Ishikawa (cell line): ENCODE measurements around the gene TWNK.

ENCODE experiments used
- CEBPB ChIP-seq: IDR thresholded peaks from 2 replicates; pipeline ENCODE4 v1.6.1; 2012
- CREB1 ChIP-seq: IDR thresholded peaks from 2 replicates; pipeline ENCODE4 v1.6.1; 2012; ENCODE audit warnings: low read depth
- EGR1 ChIP-seq: IDR thresholded peaks from 2 replicates; pipeline ENCODE4 v1.6.1; 2012
- EP300 ChIP-seq: IDR thresholded peaks from 2 replicates; pipeline ENCODE4 v1.6.1; 2012; ENCODE audit warnings: borderline replicate concordance
- FOXM1 ChIP-seq: IDR thresholded peaks from 2 replicates; pipeline ENCODE4 v1.6.1; 2012; ENCODE audit warnings: low read depth, borderline replicate concordance
- MAX ChIP-seq: IDR thresholded peaks from 2 replicates; pipeline ENCODE4 v1.6.1; 2012
- RAD21 ChIP-seq: IDR thresholded peaks from 2 replicates; pipeline ENCODE4 v1.6.1; 2012; ENCODE audit warnings: low read depth
- REST ChIP-seq: IDR thresholded peaks from 2 replicates; pipeline ENCODE4 v1.6.1; 2012; ENCODE audit warnings: low read depth, mild to moderate bottlenecking
- TAF1 ChIP-seq: IDR thresholded peaks from 2 replicates; pipeline ENCODE4 v1.6.1; 2012; ENCODE audit warnings: low read depth, mild to moderate bottlenecking
- TCF12 ChIP-seq: IDR thresholded peaks from 2 replicates; pipeline ENCODE4 v1.6.1; 2012; ENCODE audit warnings: low read depth
- TEAD4 ChIP-seq: IDR thresholded peaks from 2 replicates; pipeline ENCODE4 v1.6.1; 2012
- USF1 ChIP-seq: IDR thresholded peaks from 2 replicates; pipeline ENCODE4 v1.6.1; 2012
- YY1 ChIP-seq: IDR thresholded peaks from 2 replicates; pipeline ENCODE4 v1.6.1; 2012; ENCODE audit warnings: low read depth
- ZBTB7A ChIP-seq: IDR thresholded peaks from 2 replicates; pipeline ENCODE4 v1.6.1; 2012; ENCODE audit warnings: low read depth

GRCh38 chr10:100998991-100999741 lies 11.8 kb downstream of the TWNK start:
- TF ChIP-seq REST (no peak; the same call in 1 of the 2 replicates), TEAD4 (0 out of 2 replicates have a peak, but pooled peaks have one; percentile 19), EGR1 (no peak), FOXM1 (no peak), CREB1 (peak; percentile 45), ZBTB7A (0 out of 2 replicates have a peak, but pooled peaks have one; percentile 8), RAD21 (peak; percentile 44; the same call in 1 of the 2 replicates), EP300 (peak; percentile 44; the same call in 1 of the 2 replicates), MAX (peak; percentile 54), YY1 (peak; percentile 51; the same call in 1 of the 2 replicates), USF1 (peak; percentile 8; the same call in 1 of the 2 replicates), TCF12 (peak; percentile 75; the same call in 1 of the 2 replicates), CEBPB (no peak), TAF1 (peak; percentile 65; the same call in 1 of the 2 replicates)
